HG03103 (cell line): ENCODE data around the gene TRIM34.
"Not testable (repeated sequence)": the region's sequence is repeated elsewhere in the genome, so short reads cannot be mapped to it uniquely, and the experiment has no call there.

Experiments
- ATAC-seq: cut with Tn5 transposase; IDR thresholded peaks from one replicate; pipeline ENCODE4 v1.9.1; 2021; ENCODE audit warnings: low read depth; ENCODE audit not compliant: unreplicated experiment

Gene TRIM34

GRCh38 chr11:5624489-5625279 lies at the start of gene TRIM34:
Gene TRIM34, plus strand, starts transcription at chr11:5625001. Its CDS starts 7,331 bp downstream, at chr11:5632332.
- peak; percentile 97 for ATAC-seq

GRCh38 chr11:5575152-5575551 lies 49.6 kb upstream of the TRIM34 start:
- ATAC-seq = no peak

- ATAC-seq = no peak
Observed at GRCh38 chr11:5577101-5577500, 47.7 kb upstream of the TRIM34 start.

DNA sequence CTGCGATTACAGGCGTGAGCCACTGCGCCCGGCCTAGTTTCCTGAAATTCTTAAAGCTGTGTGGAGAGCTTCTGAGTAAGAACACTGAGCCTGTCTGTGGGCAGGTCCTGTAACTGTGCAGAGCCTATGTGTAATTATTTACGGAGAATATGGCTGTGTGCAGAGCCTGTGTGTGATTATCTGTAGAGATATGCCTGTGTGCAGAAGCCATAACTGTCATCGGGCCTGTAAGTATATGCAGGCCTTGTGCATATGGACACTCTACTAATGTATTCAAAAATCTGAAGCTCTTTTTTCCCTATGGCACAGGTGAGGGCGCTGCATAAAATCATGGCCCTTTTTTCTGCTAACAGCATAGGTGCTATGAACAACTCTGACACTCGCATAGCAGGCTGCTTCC lies 44.2 kb upstream of the TRIM34 start, which contains the start of gene OR52B6:
OR52B6 (plus strand) TSS at position 301 of the 400 bp plus-strand sequence; CDS start at position 301, 0 bp downstream.
- no peak for ATAC-seq

DNA sequence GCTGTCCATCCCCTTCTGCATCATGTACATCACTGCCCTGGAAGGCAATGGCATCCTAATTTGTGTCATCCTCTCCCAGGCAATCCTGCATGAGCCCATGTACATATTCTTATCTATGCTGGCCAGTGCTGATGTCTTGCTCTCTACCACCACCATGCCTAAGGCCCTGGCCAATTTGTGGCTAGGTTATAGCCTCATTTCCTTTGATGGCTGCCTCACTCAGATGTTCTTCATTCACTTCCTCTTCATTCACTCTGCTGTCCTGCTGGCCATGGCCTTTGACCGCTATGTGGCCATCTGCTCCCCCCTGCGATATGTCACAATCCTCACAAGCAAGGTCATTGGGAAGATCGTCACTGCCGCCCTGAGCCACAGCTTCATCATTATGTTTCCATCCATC lies 43.8 kb upstream of the TRIM34 start:
- no peak for ATAC-seq

GRCh38 chr11:5584458-5584857 lies 40.3 kb upstream of the TRIM34 start:
- ATAC-seq = not testable (repeated sequence)

GRCh38 chr11:5589906-5590305 lies 34.9 kb upstream of the TRIM34 start:
- ATAC-seq = not testable (repeated sequence)

DNA sequence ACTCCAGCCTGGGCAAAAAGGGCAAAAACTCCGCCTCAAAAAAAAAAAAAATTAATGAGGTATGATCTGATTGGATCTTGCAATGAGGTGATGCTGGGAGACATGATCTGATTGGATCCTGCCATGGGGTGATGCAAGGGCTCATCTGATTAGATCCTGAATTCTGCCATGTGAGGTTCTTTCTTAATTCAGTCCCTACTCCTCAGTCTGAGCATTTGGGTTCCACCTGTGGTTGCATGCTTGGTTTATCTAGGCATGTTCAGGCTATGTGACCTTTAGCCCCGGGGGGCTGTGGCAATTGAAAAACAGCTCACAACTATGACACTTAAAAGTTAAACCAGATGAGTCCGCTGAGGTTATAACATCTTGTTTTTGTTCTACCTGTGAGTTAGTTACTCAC lies 33.2 kb upstream of the TRIM34 start:
- no peak for ATAC-seq

DNA sequence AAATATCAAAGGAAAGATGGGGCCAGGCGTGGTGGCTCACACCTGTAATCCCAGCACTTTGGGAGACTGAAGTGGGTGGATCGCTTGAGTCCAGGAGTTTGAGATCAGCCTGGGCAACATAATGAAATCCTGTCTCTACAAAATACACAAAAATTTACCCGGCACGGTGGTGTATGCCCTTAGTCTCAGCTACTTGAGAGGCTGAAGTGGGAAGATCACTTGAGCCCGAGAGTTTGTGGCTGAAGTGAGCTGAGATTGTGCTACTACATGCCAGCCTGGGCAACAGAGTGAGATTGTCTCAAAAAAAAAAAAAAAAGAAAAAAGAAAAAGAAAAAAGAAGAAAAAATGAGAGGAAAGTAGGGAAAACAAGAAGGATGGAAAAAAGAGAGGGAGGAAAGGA lies 32.2 kb upstream of the TRIM34 start:
- no peak for ATAC-seq

GRCh38 chr11:5593146-5593545 lies 31.7 kb upstream of the TRIM34 start:
- no peak for ATAC-seq

DNA sequence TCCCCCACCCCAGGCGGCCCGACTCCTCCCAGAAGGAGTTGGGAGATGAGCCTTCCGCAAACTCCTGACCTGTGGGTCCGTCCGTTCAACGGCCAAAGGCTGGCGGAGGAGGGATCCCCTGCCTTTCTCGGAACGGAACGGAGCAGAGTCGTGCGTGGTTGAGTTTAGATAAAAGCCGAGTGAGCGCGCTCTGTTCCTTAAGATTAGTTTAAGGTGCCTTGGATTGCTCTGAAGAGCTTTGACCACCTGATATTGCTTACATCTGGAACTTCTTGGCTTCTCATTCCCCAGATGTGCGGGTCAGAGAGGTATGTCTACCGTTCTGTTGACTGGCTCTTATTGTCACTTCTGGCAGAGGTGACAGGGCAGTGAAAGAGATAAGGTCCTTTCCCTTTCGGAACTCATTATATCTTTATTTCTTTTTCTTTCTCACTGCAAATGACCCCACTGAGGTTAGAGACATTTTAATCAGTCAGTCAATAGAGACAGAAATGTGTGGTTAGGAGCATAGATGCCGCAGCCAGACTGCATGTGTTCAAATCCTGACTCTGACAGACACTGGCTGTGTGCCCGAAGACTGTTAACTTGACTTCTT lies 28.1 kb upstream of the TRIM34 start, which contains the start of gene TRIM6:
TRIM6 (plus strand) TSS at position 31 of the 595 bp plus-strand sequence; CDS start at position 292, 261 bp downstream.
- ATAC-seq = peak; percentile 40

DNA sequence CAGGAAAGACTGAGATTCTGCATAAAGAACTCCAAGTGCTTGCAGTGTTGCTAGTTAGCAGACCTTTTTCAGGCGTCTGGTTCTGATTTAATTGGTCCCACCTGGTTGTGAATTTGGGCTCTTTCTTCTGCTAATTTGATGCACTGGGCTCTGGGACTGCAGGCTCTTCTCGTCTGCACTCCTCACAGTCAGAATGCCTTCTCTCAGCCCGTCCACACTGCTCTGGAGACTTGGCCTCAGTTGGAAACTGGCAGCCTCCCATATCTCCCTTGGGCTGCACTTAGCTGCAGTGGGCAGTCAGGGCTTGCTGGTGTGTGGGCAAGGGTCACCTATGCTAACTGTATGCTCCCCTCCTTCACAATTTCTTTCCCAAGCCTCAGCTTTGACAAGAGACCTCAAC lies 26.8 kb upstream of the TRIM34 start:
- ATAC-seq = no peak

DNA sequence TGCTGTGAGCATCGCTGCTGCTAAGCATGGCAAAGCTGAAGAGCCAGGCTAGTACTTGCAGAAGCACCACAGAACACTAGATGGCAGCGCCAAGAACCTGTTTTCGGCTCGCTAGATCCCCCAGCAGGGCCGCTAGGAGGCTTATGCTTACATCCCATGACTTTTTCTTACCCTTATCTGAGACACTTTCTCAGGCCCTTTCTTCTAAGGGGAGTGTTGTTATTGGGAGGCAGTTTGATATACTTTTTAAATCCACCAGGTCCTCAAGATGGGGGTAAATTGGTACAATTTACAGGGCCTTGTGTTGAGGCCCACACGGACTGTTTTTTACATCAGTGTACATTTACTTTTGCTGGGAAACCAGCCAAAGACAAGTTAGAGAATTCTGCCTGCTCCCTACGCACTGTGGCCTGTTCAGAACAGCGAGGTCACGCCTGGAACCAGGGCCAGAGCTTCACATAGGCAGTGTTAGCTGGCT lies 24.4 kb upstream of the TRIM34 start:
- peak; percentile 88 for ATAC-seq

- not testable (repeated sequence) for ATAC-seq
Observed at GRCh38 chr11:5602791-5603190, 22.0 kb upstream of the TRIM34 start.

- ATAC-seq = no peak
Observed at GRCh38 chr11:5603326-5603725, 21.5 kb upstream of the TRIM34 start.

DNA sequence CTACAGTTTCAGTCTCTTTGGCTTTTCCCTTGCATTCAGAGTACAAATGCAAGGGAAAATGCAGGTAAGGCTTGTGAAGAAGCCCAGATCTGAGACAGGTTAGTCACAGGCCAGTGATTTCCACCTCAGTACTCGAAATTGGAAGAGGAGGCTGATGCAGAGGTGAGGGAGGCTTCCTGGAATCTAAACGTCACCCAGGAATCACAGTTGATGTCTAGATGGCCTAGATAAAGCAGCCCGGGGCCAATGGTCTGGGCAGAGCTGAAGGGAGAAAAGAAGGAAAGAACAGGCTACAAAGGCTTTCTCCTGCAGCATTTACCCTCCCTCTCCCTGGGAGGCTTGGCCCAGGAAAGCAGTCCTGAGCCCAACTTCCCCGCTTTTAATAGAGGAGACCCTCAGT lies 19.9 kb upstream of the TRIM34 start:
- ATAC-seq = no peak

GRCh38 chr11:5605849-5606248 lies 19.0 kb upstream of the TRIM34 start:
- ATAC-seq = no peak

DNA sequence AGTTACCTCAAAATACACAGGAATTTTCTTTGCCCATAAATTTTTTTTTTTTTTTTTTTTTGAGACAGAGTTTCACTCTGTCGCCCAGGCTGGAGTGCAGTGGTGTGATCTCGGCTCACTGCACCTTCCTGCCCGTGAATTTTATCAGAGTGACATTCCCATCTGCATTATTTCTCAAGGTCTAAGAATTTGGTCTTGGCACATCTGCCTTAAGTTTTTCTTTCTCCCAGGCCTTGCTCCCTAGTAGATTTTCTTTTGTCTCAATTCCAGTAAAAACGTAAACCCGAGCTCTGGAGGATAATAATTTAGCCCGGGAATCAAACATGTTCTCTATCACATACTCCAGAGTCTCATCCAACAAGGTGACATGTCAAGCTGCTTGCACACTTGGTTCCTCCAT lies 16.0 kb upstream of the TRIM34 start:
- no peak for ATAC-seq

DNA sequence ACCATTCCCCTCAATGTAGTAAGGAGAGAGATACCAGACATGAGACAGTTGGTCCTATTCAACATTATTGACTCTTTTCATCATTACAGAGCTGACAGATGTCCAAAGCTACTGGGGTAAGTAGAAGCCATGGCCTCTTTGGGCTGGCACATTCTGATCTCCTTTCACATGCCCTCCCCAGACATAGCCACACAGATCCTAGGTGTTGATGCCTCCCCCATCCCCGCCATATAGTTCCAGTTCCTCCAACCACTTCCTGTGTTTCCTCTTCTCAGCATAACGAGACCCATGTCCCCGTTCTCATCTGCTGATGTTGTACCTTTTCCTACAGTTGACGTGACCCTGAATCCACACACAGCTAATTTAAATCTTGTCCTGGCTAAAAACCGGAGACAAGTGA lies 14.4 kb upstream of the TRIM34 start:
- ATAC-seq = no peak

GRCh38 chr11:5611627-5612026 lies 13.2 kb upstream of the TRIM34 start:
- ATAC-seq = no peak

DNA sequence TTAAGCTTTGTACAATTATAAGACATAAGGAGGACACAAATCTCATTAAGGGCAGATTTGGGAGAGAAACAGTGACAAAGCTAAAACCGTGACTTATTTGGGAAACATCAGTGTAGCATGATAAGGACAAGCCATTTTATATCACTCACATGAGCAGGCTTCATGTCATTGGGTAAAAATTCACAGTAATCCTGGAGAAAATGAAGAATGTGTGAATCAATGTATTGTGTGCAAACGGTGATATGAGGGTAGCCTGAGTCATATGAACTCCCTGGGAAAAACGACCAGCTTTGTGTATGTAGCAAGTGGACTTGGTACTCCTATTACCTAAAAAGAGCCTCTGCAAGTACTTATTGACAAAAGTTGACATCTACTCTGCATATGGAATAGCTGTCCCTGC lies 6.0 kb upstream of the TRIM34 start:
- ATAC-seq = no peak
